MV-4-11 (cell line): Measurements from ENCODE around the gene TNF.

Source experiments
- DNase-seq: peaks from one replicate; lab custom pipeline; 2025; lab: John Stamatoyannopoulos, UW

The TNF gene

GRCh38 chr6:31544676-31545075 lies 30.7 kb upstream of the TNF start:
- DNase-seq = no peak

- no peak for DNase-seq
These were observed 30.1 kb upstream of the TNF start for GRCh38 chr6:31545291-31545690.

- peak; percentile 86 for DNase-seq
These were observed 28.9 kb upstream of the TNF start, which contains the start of gene ATP6V1G2 for GRCh38 chr6:31546339-31546957. ATP6V1G2 (minus strand) TSS chr6:31546608; CDS start chr6:31546559, 49 bp downstream.

GRCh38 chr6:31546958-31547726 lies 28.2 kb upstream of the TNF start, which contains the start of gene NFKBIL1:
NFKBIL1 (plus strand) TSS chr6:31547608; CDS start chr6:31547695, 87 bp downstream.
- DNase-seq = peak; percentile 97

- peak; percentile 23 for DNase-seq
These were observed 27.4 kb upstream of the TNF start for GRCh38 chr6:31547727-31548543.

DNA sequence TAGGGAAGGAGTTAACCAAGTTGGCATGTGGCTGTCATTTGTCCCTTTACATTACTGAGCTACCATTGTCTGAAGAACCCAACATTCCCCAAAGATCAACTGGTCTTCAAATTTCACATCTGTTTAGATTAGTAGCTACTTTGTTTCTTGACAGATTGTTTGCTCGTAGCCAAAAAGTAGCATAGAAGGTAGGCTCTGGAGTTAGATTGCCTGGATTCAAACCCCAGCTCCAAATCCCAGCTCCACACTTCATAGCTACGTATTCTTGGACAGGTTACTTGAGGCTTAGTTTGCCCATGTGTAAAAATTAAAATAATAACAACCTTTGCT lies 26.9 kb upstream of the TNF start:
- no peak for DNase-seq

DNA sequence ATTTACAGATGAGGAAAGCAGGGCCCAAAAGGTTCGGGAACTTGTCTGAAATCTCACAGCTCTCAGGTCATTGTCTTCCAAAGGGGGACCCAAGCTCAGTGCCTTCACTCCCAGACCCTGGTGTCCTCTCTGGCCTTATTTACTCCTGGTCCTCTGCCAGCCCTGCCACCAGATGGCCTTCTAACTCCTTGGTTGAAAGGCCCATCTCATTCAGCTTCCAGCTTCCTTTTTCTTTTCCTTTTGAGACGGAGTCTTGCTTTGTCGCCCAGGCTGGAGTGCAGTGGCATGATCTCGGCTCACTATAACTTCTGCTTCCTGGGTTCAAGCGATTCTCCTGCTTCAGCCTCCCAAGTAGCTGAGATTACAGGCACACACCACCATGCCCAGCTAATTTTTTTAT lies 24.0 kb upstream of the TNF start:
- peak; percentile 86 for DNase-seq

DNA sequence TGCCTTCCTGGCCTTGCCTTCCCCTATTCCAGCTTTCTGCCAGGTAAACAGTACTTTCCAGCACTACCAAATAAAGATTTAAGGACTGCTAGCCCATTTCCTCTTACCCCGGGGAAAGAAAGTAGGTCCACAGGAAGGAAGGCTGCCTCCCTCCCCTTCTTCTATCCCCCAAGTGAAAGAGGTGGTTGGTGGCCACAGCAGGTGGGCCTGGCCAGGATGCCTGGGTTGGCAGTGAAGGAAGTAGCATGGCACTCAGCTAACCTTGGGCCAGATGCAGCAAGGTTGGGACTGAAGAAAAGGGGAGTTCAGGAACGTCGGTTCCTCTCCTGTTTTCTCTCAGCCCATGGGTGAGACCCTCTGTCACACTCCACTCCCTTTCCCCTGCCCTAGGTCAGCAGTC lies 19.1 kb upstream of the TNF start:
- no peak for DNase-seq

DNA sequence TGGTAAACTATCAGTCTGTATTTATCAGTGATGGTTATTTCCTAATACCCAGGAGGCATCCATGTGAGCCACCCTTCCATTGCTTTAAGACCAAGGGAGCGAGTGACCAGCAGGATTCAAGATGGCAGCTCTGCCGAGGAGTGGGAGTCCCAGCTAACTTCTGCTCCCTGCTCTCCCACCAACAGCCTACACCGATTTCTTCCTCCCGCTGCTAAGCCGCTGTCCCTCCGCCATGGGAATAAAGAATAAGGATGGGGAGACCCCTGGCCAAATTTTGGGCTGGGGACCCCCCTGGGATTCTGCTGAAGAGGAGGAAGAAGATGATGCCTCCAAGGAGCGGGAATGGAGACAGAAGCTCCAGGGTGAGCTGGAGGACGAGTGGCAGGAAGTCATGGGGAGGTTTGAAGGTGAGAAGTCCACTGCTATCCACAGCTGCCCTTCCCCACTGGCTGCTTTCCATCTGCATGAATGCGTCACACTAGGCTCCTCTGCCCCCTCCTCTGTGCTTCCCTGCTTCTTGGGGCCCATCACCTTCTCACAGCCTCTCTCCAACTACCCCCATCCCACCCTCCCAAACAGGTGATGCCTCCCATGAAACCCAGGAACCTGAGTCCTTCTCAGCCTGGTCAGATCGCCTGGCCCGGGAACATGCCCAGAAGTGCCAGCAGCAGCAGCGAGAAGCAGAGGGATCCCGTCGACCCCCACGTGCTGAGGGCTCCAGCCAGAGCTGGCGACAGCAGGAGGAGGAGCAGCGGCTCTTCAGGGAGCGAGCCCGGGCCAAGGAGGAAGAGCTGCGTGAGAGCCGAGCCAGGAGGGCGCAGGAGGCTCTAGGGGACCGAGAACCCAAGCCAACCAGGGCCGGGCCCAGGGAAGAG lies 17.7 kb upstream of the TNF start:
- DNase-seq = no peak

GRCh38 chr6:31558318-31558625 lies 17.1 kb upstream of the TNF start:
- no peak for DNase-seq

- DNase-seq = peak; percentile 99
These were observed 16.5 kb upstream of the TNF start for GRCh38 chr6:31558631-31559500.

DNA sequence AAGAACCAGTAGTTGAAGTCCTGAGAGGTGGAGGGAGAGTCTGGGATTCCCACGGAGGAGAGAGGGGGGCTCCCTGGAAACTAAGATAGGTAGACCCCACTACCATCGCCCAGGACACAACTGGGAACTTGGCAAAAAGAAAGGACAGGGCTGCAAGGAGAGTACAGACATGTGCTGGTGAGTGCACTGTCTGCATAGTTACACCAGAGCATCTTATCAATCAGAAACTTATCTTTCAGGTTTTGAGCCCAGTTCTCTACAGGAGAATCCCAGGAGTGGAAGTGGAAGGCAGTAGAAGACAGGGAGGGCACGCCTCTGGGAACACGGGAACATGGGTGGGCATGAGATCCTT lies 15.8 kb upstream of the TNF start:
- no peak for DNase-seq

DNA sequence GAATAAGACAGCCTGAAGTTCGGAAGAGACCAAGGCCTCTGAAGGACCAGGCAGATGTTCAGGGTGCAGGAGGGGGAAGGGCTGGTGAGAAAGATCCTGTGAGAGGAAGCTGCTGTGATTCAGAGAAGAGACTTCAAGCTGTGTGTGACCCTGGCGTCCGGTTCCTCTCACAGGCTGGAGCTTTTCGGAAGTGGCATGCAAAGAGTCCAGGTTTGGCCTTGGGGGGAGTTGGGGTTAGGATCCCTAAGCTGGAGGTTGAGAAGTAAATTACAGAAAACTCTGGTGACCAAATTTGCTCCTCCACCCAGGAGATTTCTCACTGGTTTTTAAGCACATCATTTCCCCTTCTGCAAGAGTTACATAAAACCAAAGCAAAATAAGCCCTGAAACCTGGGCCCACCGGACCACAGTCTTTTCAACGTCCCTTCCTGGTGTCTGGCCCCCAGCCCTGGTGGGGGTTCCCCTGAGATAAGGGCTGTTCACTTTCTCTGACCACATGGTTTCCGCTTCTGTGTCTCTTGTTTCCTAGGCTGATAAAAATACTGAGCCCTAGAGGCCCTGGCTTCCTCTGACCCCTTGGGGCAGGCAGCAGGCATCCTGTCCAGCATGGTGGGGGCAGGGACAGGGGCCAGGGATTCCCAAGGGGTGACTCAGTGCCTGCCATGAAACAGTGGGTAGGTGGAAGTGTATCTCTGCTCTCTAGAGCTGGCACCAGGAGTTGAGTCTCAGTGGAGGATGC lies 15.2 kb upstream of the TNF start:
- peak; percentile 98 for DNase-seq

DNA sequence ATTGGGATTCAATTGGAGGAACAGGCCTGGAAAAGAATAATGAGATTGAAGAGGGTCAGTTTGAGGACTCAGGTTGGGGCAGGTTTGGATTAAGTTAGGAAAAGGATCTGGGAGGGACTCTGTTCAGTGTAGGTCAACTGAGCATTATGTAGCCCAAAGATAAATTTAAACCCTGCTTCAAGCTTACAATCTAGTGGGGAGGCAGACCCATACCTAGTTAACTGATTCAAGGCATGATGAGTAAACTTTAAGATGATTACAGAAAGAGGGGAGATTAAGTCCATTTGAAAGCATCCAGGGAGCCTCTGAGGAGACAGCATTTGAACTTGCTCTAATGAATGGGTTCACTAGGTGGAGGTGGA lies 14.7 kb upstream of the TNF start:
- no peak for DNase-seq

- no peak for DNase-seq
These were observed 7.6 kb upstream of the TNF start for GRCh38 chr6:31567531-31568370.

GRCh38 chr6:31568537-31568961 lies 6.8 kb upstream of the TNF start:
- DNase-seq = peak; percentile 90

GRCh38 chr6:31569861-31570536 lies 5.4 kb upstream of the TNF start:
- DNase-seq = no peak

- no peak for DNase-seq
These were observed 3.1 kb upstream of the TNF start, which contains the start of gene LTA for GRCh38 chr6:31572041-31572911. LTA (plus strand) TSS chr6:31572289; CDS start chr6:31572743, 454 bp downstream.
